IMR-90 (cell line): ENCODE results near the gene FBH1.

ENCODE experiments used
- BHLHE40 ChIP-seq: fragments of 150-350 bp; IDR thresholded peaks from 2 replicates; pipeline ENCODE4 v1.6.1; 2016; ENCODE audit warnings: mild to moderate bottlenecking, low read depth, low read length
- CEBPB ChIP-seq: IDR thresholded peaks from 2 replicates; pipeline ENCODE4 v1.6.1; 2012; ENCODE audit warnings: low read depth, low read length, improper control_type of control experiment
- CHD1 ChIP-seq: IDR thresholded peaks from 2 replicates; pipeline ENCODE4 v1.6.1; 2012; ENCODE audit warnings: low read depth, low read length, improper control_type of control experiment
- CTCF ChIP-seq: conservative IDR thresholded peaks from 2 replicates; pipeline ENCODE4 v1.5.1; 2012; ENCODE audit warnings: mild to moderate bottlenecking, low read depth, low read length, improper control_type of control experiment
- ELK1 ChIP-seq: fragments of 150-350 bp; IDR thresholded peaks from 2 replicates; pipeline ENCODE4 v1.6.1; 2016; ENCODE audit warnings: low read depth, mild to moderate bottlenecking, low read length, moderate library complexity, borderline replicate concordance
- FOS ChIP-seq: fragments of 150-350 bp; IDR thresholded peaks from 2 replicates; pipeline ENCODE4 v1.6.1; 2016; ENCODE audit warnings: low read depth, low read length
- MAFK ChIP-seq: IDR thresholded peaks from 2 replicates; pipeline ENCODE4 v1.6.1; 2012; ENCODE audit warnings: low read depth, low read length, improper control_type of control experiment
- MAZ ChIP-seq: IDR thresholded peaks from 2 replicates; pipeline ENCODE4 v1.6.1; 2012; ENCODE audit warnings: low read depth, mild to moderate bottlenecking, low read length, improper control_type of control experiment, moderate library complexity, borderline replicate concordance
- NFE2L2 ChIP-seq: fragments of 150-350 bp; IDR thresholded peaks from 2 replicates; pipeline ENCODE4 v1.6.1; 2016; ENCODE audit warnings: low read depth, mild to moderate bottlenecking, low read length
- POLR2A ChIP-seq: IDR thresholded peaks from 2 replicates; pipeline ENCODE4 v1.6.1; 2012; ENCODE audit warnings: mild to moderate bottlenecking, low read depth, low read length
- RAD21 ChIP-seq: IDR thresholded peaks from 2 replicates; pipeline ENCODE4 v1.6.1; 2012; ENCODE audit warnings: low read length, improper control_type of control experiment
- RCOR1 ChIP-seq: IDR thresholded peaks from 2 replicates; pipeline ENCODE4 v1.6.1; 2012; ENCODE audit warnings: mild to moderate bottlenecking, low read length, improper control_type of control experiment; ENCODE audit not compliant: insufficient replicate concordance
- RFX5 ChIP-seq: IDR thresholded peaks from 2 replicates; pipeline ENCODE4 v1.8.0; 2012; ENCODE audit warnings: low read depth, mild to moderate bottlenecking, low read length, moderate library complexity
- SMC3 ChIP-seq: fragments of 150-350 bp; IDR thresholded peaks from 2 replicates; pipeline ENCODE4 v1.6.1; 2016; ENCODE audit warnings: low read depth, mild to moderate bottlenecking, antibody characterized with exemption, low read length, moderate library complexity

GRCh38 chr10:5858811-5859210 is 31.2 kb upstream of the FBH1 start:
- TF ChIP-seq CTCF (no peak), POLR2A (no peak), MAZ (no peak), RCOR1 (no peak), SMC3 (no peak), MAFK (no peak), BHLHE40 (no peak), RAD21 (no peak), CEBPB (no peak), FOS (no peak), CHD1 (no peak), ELK1 (no peak), RFX5 (no peak), NFE2L2 (no peak)
